OCI-LY1 (cell line): Measurements from ENCODE around the gene MYCL.

Source experiments
- EZH2 ChIP-seq: fragments of 200-600 bp; sonication (generic), shearing (Covaris generic); IDR thresholded peaks from 2 replicates; pipeline ENCODE4 v1.8.0; 2017; ENCODE audit warnings: borderline replicate concordance, mixed run types, mild to moderate bottlenecking, antibody characterized with exemption, low read length, moderate library complexity, mixed read lengths
- TF ChIP-seq, protein P1 (sequence below): fragments of 200-600 bp; sonication (generic), shearing (Covaris generic); IDR thresholded peaks from 2 replicates; pipeline ENCODE4 v1.5.1; 2017; ENCODE audit warnings: mild to moderate bottlenecking, antibody characterized with exemption, low read length, moderate library complexity, mixed read lengths

DNA sequence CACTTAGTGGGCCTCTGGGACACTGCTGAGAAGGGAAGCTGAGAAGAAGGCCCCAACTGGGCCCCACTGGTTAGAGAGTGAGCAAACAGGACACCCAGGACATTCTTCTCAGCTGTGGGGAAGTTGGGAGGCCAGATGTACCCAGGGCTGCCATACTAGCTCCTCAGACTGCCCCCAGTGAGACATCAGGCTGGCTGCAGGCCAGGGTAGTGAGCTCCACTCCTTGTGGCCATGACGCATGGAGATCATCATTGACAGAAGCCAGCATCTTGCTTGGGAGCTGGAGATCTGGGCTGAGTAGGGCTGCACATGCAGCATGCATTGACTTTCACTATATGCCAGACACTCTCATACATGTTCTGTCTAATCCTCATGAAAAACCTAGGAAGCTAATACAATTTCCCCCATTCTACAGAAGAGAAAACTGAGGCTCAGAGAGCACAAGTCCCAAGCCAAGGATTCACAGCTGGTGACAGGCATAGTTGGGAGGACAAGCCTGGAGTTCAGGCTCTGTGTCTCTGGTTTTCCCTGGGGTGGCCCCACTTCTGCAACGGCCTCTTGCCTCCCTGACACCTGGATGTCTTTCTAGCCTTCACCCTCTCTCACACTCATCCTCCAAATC lies 24.1 kb upstream of the MYCL start:
- TF ChIP-seq, protein P1, sequence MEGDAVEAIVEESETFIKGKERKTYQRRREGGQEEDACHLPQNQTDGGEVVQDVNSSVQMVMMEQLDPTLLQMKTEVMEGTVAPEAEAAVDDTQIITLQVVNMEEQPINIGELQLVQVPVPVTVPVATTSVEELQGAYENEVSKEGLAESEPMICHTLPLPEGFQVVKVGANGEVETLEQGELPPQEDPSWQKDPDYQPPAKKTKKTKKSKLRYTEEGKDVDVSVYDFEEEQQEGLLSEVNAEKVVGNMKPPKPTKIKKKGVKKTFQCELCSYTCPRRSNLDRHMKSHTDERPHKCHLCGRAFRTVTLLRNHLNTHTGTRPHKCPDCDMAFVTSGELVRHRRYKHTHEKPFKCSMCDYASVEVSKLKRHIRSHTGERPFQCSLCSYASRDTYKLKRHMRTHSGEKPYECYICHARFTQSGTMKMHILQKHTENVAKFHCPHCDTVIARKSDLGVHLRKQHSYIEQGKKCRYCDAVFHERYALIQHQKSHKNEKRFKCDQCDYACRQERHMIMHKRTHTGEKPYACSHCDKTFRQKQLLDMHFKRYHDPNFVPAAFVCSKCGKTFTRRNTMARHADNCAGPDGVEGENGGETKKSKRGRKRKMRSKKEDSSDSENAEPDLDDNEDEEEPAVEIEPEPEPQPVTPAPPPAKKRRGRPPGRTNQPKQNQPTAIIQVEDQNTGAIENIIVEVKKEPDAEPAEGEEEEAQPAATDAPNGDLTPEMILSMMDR: no peak
- no peak for TF ChIP-seq EZH2
